GM12874 (cell line): Measurements from ENCODE around the gene CASP9.

Experiments used
- CTCF ChIP-seq: IDR thresholded peaks from 2 replicates; pipeline ENCODE4 v1.5.1; 2011; ENCODE audit warnings: low read depth, mild to moderate bottlenecking, control low read depth, low read length, moderate library complexity; ENCODE audit not compliant: insufficient read depth

Gene CASP9

GRCh38 chr1:15442119-15442518, 81.9 kb downstream of the CASP9 start:
- no peak for TF ChIP-seq CTCF
